Measurements from ENCODE around the gene KIF1A. TPM values are rescaled to one million over a fixed set of nuclear protein-coding genes. Genes with fewer than 3 reads are reported as not detected.

KIF1A gene
- total and polyA plus RNA-seq, 2 donors from 2014 or later = 0.54 to 0.58 TPM

DNA sequence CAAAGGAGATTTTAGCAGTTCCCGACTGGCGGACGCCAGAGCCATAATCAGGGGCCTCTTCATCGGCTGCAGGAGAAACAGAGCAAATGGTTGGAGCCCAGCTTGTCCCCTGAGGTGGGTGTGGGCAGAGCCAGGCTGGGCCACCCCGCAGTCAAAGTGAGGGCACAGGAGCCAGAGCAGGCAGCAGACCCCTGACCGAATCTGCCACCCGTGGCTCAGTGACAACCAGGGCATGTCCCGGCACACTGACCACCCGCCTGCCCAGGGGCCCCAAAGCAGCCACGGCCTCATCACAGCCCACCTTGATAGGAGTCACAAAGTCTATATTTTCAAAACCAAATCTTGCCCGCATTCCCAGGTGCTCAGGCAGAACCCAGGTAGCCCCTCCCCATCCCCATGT, 72.8 kb downstream of the KIF1A start:
- intact Hi-C loops (cut with DNase I) = no loop called here
- Histone ChIP-seq H3K4me1 (ENCODE audit: control insufficient read depth in 2 of 3, insufficient read depth in 2 of 3, low read depth in 1 of 3, low read length in 3 of 3) (no peaks in the 10 kb centered on the region), H3K9ac (ENCODE audit: low read length in 3 of 3) (no peak overlapping the region), H3K27me3 (ENCODE audit: control insufficient read depth, insufficient read depth, low read length) (no peaks in the 10 kb centered on the region), H3K27ac (ENCODE audit: low read depth in 2 of 2, low read length in 2 of 2) (no peak overlapping the region), H3K36me3 (ENCODE audit: control insufficient read depth in 2 of 3, insufficient read depth in 3 of 3, low read length in 3 of 3) (no peaks in the 10 kb centered on the region), H3K9me3 (ENCODE audit: control insufficient read depth in 2 of 3, insufficient read depth in 1 of 3, low read length in 3 of 3) (no peaks in the 10 kb centered on the region), H3K4me3 (ENCODE audit: low read length in 3 of 3) (no peak overlapping the region)
- no peak for FAIRE-seq
- DNase-seq = no peak
- TF ChIP-seq, protein P1, sequence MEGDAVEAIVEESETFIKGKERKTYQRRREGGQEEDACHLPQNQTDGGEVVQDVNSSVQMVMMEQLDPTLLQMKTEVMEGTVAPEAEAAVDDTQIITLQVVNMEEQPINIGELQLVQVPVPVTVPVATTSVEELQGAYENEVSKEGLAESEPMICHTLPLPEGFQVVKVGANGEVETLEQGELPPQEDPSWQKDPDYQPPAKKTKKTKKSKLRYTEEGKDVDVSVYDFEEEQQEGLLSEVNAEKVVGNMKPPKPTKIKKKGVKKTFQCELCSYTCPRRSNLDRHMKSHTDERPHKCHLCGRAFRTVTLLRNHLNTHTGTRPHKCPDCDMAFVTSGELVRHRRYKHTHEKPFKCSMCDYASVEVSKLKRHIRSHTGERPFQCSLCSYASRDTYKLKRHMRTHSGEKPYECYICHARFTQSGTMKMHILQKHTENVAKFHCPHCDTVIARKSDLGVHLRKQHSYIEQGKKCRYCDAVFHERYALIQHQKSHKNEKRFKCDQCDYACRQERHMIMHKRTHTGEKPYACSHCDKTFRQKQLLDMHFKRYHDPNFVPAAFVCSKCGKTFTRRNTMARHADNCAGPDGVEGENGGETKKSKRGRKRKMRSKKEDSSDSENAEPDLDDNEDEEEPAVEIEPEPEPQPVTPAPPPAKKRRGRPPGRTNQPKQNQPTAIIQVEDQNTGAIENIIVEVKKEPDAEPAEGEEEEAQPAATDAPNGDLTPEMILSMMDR (IDR thresholded peaks at IDR 0.05; ENCODE audit: borderline replicate concordance, extremely low read depth, insufficient read depth) = no peak

DNA sequence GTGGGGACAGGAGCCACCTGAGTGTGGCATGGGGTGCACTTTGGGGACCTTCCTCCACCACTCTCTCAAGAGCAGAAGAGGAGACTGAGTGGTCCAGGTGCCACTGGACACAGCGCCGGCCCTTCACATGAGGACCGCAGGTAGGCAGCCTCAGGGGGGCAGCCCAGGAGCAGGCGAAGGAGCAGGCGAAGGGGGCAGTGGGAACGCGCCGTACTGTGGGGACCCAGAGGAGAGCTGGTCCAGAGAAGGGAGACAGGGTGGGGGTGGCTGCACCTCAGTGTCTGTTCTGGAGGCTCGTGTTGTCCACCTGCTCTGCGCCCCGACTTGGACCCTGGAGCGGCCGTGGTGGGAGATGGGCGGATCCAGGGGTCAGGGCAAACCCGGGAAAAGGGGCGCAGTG, 73.3 kb downstream of the KIF1A start:
- intact Hi-C loops (cut with DNase I) = no loop called here
- DNase-seq = no peak
- no peaks in the 10 kb centered on the region for H3K27me3 ChIP-seq (ENCODE audit: control insufficient read depth, insufficient read depth, low read length)
- no peaks in the 10 kb centered on the region for H3K4me1 ChIP-seq (ENCODE audit: control insufficient read depth in 2 of 3, insufficient read depth in 2 of 3, low read depth in 1 of 3, low read length in 3 of 3)
- FAIRE-seq = no peak
- H3K27ac ChIP-seq (ENCODE audit: low read depth in 2 of 2, low read length in 2 of 2) = no peak overlapping the region
- H3K9me3 ChIP-seq (ENCODE audit: control insufficient read depth in 2 of 3, insufficient read depth in 1 of 3, low read length in 3 of 3) = no peaks in the 10 kb centered on the region
- no peak overlapping the region for H3K9ac ChIP-seq (ENCODE audit: low read length in 3 of 3)
- no peak overlapping the region for H3K4me3 ChIP-seq (ENCODE audit: low read length in 3 of 3)
- TF ChIP-seq, protein P1 (IDR thresholded peaks at IDR 0.05; ENCODE audit: borderline replicate concordance, extremely low read depth, insufficient read depth) = no peak
- no peaks in the 10 kb centered on the region for H3K36me3 ChIP-seq (ENCODE audit: control insufficient read depth in 2 of 3, insufficient read depth in 3 of 3, low read length in 3 of 3)

DNA sequence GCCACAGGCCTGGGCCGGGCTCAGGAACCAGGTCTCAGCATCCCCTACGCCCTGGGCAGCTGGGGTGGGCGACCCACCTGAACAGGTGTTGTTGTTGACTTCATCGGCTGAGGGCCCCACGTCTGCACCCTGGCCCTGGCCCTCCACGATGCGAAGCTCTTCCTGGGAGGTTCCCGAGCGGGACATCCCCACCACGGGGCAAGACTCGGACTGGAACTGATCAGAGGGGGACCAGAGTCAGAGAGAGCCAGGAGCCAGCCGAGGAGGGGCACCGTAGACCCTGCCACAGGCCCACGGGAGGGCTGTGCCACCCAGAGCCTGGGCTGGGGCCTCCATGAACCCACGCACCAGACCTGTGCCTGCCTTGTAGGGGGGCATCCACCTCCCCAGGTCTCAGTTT, 74.1 kb downstream of the KIF1A start:
- Histone ChIP-seq H3K9me3 (ENCODE audit: control insufficient read depth in 2 of 3, insufficient read depth in 1 of 3, low read length in 3 of 3) (no peaks in the 10 kb centered on the region), H3K27me3 (ENCODE audit: control insufficient read depth, insufficient read depth, low read length) (no peaks in the 10 kb centered on the region), H3K4me1 (ENCODE audit: control insufficient read depth in 2 of 3, insufficient read depth in 2 of 3, low read depth in 1 of 3, low read length in 3 of 3) (no peaks in the 10 kb centered on the region), H3K4me3 (ENCODE audit: low read length in 3 of 3) (no peak overlapping the region), H3K36me3 (ENCODE audit: control insufficient read depth in 2 of 3, insufficient read depth in 3 of 3, low read length in 3 of 3) (no peaks in the 10 kb centered on the region), H3K9ac (ENCODE audit: low read length in 3 of 3) (no peak overlapping the region), H3K27ac (ENCODE audit: low read depth in 2 of 2, low read length in 2 of 2) (no peak overlapping the region)
- FAIRE-seq (no peak), DNase-seq (no peak)
- TF ChIP-seq, protein P1 (IDR thresholded peaks at IDR 0.05; ENCODE audit: borderline replicate concordance, extremely low read depth, insufficient read depth) = no peak
- intact Hi-C loops (cut with DNase I) = no loop called here

DNA sequence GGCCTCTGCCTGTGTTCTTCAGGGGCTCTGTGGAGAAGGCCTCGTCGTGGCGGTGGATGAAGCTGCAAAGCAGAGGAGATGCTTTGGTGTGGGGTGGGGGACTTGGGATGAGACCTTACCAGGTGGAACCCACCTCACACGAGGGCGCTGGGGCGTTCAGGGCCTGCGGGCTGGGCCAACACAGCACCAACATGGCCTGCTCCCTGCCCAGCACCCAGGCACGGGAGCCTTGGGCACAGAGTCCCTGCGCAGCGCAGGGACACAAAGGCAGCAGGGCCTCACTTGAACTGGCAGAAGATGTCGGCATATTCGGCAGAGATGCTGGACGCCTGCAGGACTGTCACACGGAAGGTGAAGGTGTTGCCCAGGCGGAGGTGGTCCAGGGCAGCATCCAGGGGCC, 74.6 kb downstream of the KIF1A start:
- H3K9me3 ChIP-seq (ENCODE audit: control insufficient read depth in 2 of 3, insufficient read depth in 1 of 3, low read length in 3 of 3) = no peaks in the 10 kb centered on the region
- H3K4me1 ChIP-seq (ENCODE audit: control insufficient read depth in 2 of 3, insufficient read depth in 2 of 3, low read depth in 1 of 3, low read length in 3 of 3) = no peaks in the 10 kb centered on the region
- no peak overlapping the region for H3K9ac ChIP-seq (ENCODE audit: low read length in 3 of 3)
- DNase-seq (no peak), FAIRE-seq (no peak)
- intact Hi-C loops (cut with DNase I) = no loop called here
- TF ChIP-seq, protein P1 (IDR thresholded peaks at IDR 0.05; ENCODE audit: borderline replicate concordance, extremely low read depth, insufficient read depth) = no peak
- no peak overlapping the region for H3K27ac ChIP-seq (ENCODE audit: low read depth in 2 of 2, low read length in 2 of 2)
- no peak overlapping the region for H3K4me3 ChIP-seq (ENCODE audit: low read length in 3 of 3)
- no peaks in the 10 kb centered on the region for H3K27me3 ChIP-seq (ENCODE audit: control insufficient read depth, insufficient read depth, low read length)
- H3K36me3 ChIP-seq (ENCODE audit: control insufficient read depth in 2 of 3, insufficient read depth in 3 of 3, low read length in 3 of 3) = no peaks in the 10 kb centered on the region
